Stimulated activated CD4-positive, alpha-beta T cell treated with anti-CD3 and anti-CD28 coated beads, Interleukin-4, amount 100 ng/mL, for 48 hours (primary cell): Measurements from ENCODE around the gene AHRR.
"Not testable (repeated sequence)": the region's sequence is repeated elsewhere in the genome, so short reads cannot be mapped to it uniquely, and the experiment has no call there.

Source experiments
- DNase-seq, 2 donors: peaks; one replicate each; pipeline ENCODE4 v3.0.0-alpha.2; 2020; ENCODE audit warnings: low read depth in 2 of 2

The AHRR gene

DNA sequence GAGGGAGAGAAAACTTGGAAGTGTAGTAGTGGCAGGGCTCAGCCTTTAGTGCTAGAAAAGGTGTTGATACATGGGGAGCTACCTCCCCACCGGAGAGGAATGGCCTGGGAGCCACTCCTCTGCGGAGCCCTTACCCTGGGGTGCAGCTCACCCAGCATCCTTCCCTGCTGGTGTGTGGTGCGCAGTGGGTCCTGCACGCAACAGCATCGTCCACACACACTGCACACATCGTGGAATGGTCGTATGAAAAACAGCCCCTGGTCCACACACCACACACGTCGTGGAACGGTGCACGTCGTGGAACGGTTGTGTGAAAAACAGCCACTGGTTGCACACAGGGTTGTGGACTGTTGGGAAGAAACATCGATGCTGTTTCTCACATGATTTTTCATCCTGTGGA lies 16.1 kb upstream of the AHRR start:
- DNase-seq = no peak

DNA sequence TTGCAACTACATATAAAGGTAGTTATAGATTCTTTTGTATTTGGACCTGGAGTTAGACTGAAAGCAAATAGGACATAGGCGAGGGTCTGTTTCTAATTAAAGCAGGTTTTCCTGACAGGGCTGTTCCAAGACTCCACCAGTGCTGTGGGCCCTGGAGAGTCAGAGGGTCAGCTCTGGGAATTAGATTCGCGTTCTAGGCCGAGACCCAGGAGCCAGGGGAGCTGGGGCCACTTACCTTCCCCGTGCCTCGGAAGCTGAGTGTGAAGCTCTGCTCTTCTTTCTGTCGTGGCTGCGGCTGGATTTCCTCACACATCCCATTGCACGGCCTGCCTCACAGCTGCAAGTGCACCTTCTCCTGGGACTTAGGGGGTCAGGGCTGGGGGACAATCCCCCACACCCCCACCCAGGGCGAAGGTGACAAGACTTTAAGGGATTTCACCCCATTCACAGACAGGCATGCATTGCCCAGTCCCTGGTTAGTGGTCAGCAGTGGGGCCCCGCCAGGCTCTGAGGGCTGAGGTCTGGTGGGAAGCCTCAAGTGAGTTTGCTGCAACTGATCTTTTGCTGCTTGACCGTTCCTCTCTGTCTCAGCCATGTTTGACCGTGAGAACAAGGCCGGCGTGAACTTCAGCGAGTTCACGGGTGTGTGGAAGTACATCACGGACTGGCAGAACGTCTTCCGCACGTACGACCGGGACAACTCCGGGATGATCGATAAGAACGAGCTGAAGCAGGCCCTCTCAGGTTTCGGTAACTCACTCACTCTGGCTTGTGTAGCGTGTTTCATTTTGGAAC lies 15.3 kb upstream of the AHRR start:
- DNase-seq = no peak

GRCh38 chr5:307306-307705 lies 14.2 kb upstream of the AHRR start:
- DNase-seq = no peak

DNA sequence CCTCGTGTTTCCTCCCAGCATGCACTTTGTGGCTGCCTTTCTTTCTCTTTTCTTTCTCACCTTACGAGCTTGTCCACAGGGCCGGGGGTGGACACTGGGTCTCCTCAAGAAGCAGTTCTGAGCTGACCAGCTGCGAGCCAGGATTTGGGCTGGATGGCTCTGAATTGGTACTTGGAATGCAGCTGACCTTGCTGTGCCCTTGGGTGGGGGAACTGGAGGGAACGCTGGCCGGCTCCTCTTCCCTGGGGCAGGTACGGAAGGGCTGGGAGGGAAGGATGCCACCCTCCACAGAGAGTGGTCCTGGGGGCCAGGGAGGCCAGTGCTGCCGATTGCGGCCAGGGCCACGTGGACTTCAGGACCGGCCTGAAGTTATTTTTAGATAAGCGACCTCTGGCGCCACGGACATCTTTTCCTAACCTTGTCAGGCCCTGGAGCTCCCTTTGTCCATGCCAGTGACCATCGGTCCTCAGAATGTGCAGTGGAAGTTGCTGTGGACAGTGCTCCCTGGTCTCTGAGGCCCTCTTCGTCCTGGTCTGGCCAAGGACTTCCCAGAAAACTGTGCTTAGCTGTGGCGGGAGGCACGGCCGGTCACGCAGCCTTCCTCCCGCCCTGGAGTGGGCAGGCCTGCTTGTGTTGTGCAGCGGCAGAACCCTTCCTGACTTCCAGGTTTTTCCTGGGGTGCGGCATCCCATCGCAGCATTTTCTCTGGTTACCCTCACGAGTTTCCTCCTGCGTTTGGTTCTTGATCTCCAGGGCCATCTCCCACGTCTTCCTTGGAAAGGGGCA lies 13.5 kb upstream of the AHRR start:
- no peak for DNase-seq

- DNase-seq = no peak
Observed at GRCh38 chr5:308672-309271, 12.7 kb upstream of the AHRR start.

DNA sequence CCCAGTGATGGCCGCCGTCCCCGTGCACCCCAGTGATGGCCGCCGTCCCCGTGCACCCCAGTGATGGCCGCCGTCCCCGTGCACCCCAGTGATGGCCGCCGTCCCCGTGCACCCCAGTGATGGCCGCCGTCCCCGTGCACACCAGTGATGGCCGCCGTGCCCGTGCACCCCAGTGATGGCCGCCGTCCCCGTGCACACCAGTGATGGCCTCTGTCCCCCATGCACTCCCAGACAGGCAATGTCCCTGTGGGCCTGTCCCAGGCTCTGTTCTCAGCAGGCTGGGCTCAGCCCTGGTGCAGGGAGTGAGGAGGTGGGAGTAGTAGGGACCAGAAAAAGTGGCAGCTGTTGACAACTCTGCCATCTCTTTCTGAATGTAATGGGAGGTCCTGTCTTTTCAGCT lies 11.7 kb upstream of the AHRR start:
- not testable (repeated sequence) for DNase-seq

GRCh38 chr5:310516-310915 lies 11.0 kb upstream of the AHRR start:
- no peak for DNase-seq

- DNase-seq = no peak
Observed at GRCh38 chr5:310941-311434, 10.5 kb upstream of the AHRR start.

DNA sequence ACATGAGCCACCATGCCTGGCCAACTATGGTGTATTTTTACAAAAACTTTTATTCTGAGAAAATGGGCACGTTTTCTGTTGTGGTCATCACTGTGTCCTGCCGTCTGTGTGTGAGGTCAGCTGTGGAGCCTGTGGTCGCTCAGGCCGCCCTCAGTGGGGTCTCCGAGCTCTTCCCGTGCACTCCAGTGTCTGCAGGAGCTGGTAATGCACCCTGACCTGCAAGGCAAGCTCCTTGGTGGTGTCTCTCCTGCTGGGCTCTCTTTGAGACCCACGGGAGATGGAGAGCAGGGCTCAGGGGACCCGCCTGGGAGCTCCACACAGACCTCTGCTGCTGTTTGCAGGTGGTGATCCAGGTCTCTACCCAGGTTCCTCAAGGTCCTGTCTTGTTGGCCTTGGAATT lies 9.6 kb upstream of the AHRR start:
- DNase-seq = no peak

DNA sequence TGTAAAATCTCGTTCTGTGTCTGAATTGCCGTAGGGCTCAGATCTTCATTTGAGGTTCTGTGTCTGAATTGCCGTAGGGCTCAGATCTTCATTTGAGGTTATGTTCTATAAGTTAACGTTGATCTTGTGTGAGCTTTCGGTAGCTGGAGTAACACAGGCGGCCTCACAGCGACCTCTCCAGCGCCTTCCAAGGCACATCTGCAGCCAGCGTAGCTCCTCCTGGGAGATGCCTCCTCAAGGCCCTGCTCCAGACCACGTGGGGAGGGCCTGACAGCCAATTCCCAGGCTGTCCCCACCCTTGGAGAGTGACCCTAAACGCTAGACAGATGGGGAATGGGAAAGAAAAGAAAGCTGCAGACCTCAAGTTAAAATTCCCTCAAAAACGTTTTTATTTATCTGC lies 8.7 kb upstream of the AHRR start:
- no peak for DNase-seq

DNA sequence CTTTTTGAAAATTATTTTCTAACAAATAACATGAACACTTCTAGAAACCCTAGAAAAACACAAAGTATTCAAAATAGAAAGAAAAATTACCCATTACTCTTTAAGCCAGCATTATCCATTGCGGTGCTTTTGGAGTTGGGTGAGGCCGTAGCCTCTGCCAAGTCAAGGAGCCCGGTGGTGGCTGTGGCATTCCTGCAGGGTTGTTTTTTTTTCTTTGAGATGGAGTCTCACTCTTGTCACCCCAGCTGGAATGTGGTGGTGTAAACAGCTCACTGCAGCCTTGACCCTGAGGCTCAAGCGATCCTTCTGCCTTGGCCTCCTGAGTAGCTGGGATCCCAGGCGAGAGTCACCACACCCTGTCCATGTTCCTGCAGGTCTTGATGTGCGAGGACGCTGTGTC lies 8.2 kb upstream of the AHRR start:
- DNase-seq = no peak

DNA sequence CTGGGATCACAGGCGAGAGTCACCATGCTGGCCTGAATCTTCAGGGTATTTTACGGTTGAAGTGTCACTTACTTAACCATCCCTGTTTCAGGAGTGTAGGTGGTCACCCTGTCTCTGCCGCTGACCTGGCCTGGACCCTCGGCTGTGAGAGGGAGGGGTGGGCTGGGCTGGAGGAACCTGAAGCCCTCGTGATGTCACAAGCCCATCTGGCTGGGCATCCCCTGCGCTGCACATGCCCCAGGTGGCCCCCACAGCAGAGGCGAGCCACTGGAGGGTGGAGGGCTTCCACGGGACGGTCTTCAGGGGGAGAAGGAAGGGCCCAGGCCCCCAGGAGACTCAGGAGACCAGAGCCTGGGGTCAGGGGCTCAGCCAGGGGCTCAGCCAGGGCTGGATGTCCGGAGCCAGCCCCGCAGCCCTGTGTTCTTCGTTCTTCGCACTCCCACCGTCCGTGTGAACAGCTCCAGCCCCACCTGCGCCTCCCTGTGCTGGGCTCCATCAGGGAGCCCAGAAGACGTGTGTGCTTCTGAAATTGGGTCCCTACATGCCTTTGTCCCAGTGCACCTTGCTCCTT lies 7.6 kb upstream of the AHRR start:
- DNase-seq = no peak

DNA sequence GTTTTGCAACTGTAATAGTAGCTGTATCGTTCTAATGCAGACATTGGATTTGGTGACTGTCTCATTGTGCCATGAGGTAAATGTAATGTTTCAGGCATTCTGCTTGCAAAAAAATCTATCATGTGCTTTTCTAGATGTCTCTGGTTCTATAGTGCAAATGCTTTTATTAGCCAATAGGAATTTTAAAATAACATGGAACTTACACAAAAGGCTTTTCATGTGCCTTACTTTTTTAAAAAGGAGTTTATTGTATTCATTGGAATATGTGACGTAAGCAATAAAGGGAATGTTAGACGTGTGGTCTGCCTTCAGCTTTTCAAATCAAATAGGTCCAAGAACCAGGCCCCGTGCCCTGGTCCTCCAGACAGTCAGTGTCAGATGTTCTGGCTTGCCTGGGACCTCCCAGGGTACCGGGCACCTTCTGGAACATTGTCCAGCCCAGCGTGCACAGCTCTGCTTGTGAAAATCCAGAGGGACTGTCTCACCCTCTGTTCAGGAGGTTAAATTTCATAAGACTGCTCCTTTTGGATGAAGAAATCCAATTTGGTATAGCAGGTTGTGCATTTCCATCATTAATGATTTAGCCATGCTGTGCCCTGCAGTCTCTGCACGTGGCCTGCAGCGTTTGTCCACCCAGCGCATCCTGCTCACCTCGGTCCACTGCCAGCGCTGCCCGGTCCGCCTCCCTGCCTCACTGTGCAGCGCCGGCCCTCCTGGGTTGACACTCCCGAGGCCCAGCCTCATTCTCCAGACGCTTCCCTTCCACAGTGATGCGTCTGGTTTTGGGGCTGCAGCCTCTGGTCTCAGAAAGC lies 6.6 kb upstream of the AHRR start:
- no peak for DNase-seq

DNA sequence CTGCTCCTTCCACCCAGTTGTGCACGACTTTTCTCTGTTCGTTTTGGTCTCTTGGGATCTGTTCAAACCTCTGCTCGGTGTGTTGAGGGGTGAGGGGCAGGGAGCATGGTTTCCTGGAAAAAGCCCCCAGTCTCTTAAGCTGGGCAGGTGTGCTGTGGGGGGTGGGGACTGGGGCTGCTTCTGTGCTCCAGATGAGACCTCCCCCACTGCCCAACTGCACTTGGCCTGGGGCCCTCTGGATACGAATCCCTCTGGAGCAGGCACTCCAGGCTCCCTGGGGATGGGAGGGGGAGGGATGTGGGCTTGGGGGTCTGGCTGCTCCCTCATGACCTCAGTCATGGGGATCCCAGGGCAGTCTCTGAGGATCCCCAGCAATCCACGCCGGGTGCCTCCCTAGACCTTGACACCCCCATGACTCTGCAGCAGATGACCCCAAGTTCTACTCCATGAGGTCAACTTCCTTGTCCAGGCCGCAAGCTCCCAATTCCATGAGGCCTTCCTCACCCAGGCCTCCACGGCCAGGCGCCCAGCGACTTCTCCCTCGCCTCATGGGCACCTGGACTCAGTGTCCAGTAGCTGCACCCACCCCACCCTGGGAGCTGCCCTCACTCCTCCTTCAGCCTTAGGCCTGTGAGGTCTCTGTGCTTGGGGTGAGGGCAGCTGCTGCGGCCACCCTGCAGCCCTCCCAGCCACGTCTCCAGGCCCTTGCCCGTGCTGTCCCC lies 5.9 kb upstream of the AHRR start:
- no peak for DNase-seq

DNA sequence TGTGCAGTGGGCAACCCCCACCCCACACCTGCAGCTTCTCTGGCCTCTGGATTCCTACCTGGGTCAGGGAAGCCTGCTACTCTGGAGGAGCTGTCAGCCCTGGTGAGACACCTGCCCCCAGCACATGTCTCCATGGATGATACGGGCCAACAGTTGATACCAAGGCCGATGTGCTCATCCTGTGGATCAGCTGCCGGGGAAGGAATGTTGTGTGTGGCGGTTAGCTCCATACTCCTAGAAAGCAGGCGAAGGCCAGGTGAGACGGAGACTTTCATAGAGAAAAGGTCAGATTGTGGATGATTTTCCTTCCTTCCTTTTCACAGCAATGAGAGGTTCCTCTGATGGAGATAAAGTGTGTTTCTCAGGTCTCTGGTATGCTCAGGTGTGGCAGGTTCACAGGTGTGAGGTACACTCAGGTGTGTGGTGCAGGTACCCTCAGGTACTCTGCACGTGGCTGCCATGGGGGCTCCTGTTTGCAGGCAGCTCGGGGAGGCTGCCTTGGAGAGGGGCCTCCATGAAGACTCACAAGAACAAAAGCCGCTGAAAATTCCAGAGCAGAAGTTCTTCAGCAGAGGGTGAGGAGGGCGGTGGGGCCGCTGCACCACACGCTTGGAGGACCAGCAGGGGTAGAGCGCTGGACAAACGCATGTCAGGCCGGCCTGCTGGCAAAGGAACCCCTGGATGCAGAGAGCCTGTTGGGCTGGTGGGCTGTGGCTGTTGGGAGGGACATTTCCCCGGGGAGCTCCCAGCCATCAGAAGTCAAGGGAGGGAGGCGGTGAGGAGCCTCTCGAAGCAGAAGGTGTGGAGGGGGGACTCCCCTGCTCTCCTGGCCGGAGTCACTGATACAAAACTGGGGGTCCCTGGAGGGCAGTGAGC lies 5.1 kb upstream of the AHRR start:
- DNase-seq = no peak

- DNase-seq = peak; percentile 35 to 41
Observed at GRCh38 chr5:317086-317811, 4.3 kb upstream of the AHRR start.

- DNase-seq = no peak
Observed at GRCh38 chr5:318341-318897, 3.1 kb upstream of the AHRR start.

DNA sequence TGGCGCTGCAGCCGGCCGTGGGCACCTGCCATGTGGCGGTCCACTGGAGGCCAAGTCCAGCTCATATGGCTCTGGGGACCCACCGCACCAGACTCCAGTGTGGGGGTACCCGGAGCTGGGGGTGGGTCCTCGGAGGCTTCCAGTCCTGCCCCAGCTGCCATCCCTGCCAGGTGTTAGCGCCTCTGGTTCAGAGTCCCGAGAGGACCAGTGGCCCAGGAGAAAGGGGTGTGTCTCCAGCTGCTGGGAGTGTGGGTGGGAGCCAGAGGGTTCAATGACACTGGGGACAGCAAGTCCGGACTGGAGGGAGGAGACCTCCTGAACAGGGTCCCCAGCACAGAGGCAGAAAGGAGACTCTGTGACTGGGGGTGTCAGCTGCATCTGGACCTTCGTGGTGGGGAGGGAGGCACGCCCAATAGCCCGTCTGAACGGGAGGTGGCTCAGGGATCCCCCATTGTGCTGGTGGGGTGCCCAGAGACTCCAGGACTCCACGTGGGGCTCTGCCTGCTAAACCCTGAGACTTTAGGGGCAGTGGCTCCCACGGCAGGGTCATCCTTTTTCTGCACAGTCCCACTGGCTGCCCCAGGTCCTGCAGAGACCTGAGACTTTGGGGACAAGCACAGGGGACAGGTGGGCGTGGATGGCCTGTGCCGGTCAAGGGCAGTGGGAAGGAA lies 2.4 kb upstream of the AHRR start:
- DNase-seq = no peak
